Measurements from ENCODE around the gene SUFU.

The SUFU gene

GRCh38 chr10:102652170-102652916 lies 148.6 kb downstream of the SUFU start:
- H3K79me2 ChIP-seq (ENCODE audit: insufficient read depth, low read length), result peaks cover 39% of the 10 kb centered on the region
- H4K20me1 ChIP-seq (ENCODE audit: low read depth, low read length), result no peaks in the 10 kb centered on the region
- no peak overlapping the region for H3K27ac ChIP-seq (ENCODE audit: low read depth, low read length)
- no peaks in the 10 kb centered on the region for H3K36me3 ChIP-seq (ENCODE audit: low read length)
- TF ChIP-seq CTCF (IDR thresholded peaks at IDR 0.05; ENCODE audit: insufficient read depth, low read length, poor library complexity, severe bottlenecking) (no peak), EZH2phosphoT487 (conservative IDR thresholded peaks at IDR 0.05; ENCODE audit: low read length) (no peak)
- H3F3A ChIP-seq (ENCODE audit: insufficient read depth), result no peaks in the 10 kb centered on the region; the same call in 1 of the 2 replicates
- H3K4me2 ChIP-seq (ENCODE audit: low read depth, low read length, poor library complexity, severe bottlenecking), result no peak overlapping the region
- no peak overlapping the region for H2AFZ ChIP-seq (ENCODE audit: low read depth, low read length, severe bottlenecking)
- H3K4me3 ChIP-seq (ENCODE audit: insufficient read depth, low read length, poor library complexity, severe bottlenecking), result no peak overlapping the region
- no peaks in the 10 kb centered on the region for H3K9me3 ChIP-seq (ENCODE audit: insufficient read depth, low read length)
- H3K9ac ChIP-seq (ENCODE audit: low read length), result no peak overlapping the region
- H3K9me2 ChIP-seq (replicated peaks; ENCODE audit: insufficient read depth, low read length), result no peaks in the 10 kb centered on the region
- no peaks in the 10 kb centered on the region for H3K27me3 ChIP-seq (ENCODE audit: low read length)

DNA sequence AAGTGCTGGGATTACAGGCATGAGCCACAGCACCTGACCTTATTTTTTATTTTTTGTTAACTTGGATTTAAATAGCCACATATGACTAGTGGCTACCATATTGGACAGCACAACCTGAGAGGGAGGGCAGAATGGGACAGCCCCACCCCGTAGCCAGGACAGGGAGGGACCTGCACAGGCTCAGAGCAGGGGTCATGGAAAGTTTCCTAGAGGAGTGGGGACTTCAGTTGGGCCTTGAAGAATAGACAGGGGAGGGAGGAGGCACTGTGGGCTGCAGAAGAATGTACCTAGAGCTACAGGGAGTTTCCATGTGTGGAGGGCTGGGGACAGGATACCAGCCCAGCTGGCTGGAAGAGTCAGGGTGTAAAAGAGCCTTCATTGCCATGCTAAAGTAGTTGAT lies 149.3 kb downstream of the SUFU start:
- H3K4me2 ChIP-seq (ENCODE audit: low read depth, low read length, poor library complexity, severe bottlenecking), result no peak overlapping the region
- TF ChIP-seq CTCF (IDR thresholded peaks at IDR 0.05; ENCODE audit: insufficient read depth, low read length, poor library complexity, severe bottlenecking), result no peak
- TF ChIP-seq EZH2phosphoT487 (conservative IDR thresholded peaks at IDR 0.05; ENCODE audit: low read length), result no peak
- no peaks in the 10 kb centered on the region for H3K9me3 ChIP-seq (ENCODE audit: insufficient read depth, low read length)

DNA sequence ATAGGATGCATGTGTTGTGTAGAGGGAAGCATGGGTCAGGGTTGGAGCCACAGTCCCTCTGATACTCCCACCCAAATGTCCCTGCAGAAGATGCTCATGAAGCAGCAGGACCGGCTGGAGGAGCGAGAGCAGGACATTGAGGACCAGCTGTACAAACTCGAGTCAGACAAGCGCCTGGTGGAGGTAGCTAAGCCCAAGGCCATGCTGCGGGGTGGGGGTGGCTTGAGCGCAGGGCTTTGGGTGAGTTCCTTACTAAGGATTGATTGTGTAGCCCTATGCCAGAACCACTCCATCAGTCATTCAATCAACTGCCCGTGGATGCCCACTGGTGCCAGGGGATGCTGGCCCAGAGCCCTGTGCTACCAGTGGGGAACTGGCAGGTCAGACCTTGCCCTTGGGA lies 150.8 kb downstream of the SUFU start:
- Histone ChIP-seq H3K9ac (ENCODE audit: low read length) (no peak overlapping the region), H3K4me2 (ENCODE audit: low read depth, low read length, poor library complexity, severe bottlenecking) (no peak overlapping the region), H3F3A (ENCODE audit: insufficient read depth) (no peaks in the 10 kb centered on the region; the same call in 1 of the 2 replicates), H4K20me1 (ENCODE audit: low read depth, low read length) (no peaks in the 10 kb centered on the region), H3K27ac (ENCODE audit: low read depth, low read length) (no peak overlapping the region), H3K27me3 (ENCODE audit: low read length) (no peaks in the 10 kb centered on the region), H3K9me2 (replicated peaks; ENCODE audit: insufficient read depth, low read length) (no peaks in the 10 kb centered on the region), H3K79me2 (ENCODE audit: insufficient read depth, low read length) (peaks cover 26% of the 10 kb centered on the region), H3K36me3 (ENCODE audit: low read length) (no peaks in the 10 kb centered on the region), H2AFZ (ENCODE audit: low read depth, low read length, severe bottlenecking) (no peak overlapping the region), H3K4me3 (ENCODE audit: insufficient read depth, low read length, poor library complexity, severe bottlenecking) (no peak overlapping the region), H3K9me3 (ENCODE audit: insufficient read depth, low read length) (no peaks in the 10 kb centered on the region)
- no peak for TF ChIP-seq CTCF (IDR thresholded peaks at IDR 0.05; ENCODE audit: insufficient read depth, low read length, poor library complexity, severe bottlenecking)
- TF ChIP-seq EZH2phosphoT487 (conservative IDR thresholded peaks at IDR 0.05; ENCODE audit: low read length), result no peak

More for the DNA sequence above, 149.3 kb downstream of the SUFU start:
- Histone ChIP-seq H3K9ac (ENCODE audit: low read length) (no peak overlapping the region), H3K27me3 (ENCODE audit: low read length) (no peaks in the 10 kb centered on the region), H3K79me2 (ENCODE audit: insufficient read depth, low read length) (peaks cover 33% of the 10 kb centered on the region), H3K4me3 (ENCODE audit: insufficient read depth, low read length, poor library complexity, severe bottlenecking) (no peak overlapping the region), H3K9me2 (replicated peaks; ENCODE audit: insufficient read depth, low read length) (no peaks in the 10 kb centered on the region), H2AFZ (ENCODE audit: low read depth, low read length, severe bottlenecking) (no peak overlapping the region), H3F3A (ENCODE audit: insufficient read depth) (no peaks in the 10 kb centered on the region; the same call in 1 of the 2 replicates), H4K20me1 (ENCODE audit: low read depth, low read length) (no peaks in the 10 kb centered on the region), H3K27ac (ENCODE audit: low read depth, low read length) (no peak overlapping the region), H3K36me3 (ENCODE audit: low read length) (no peaks in the 10 kb centered on the region)

Data from SU-DHL-6 (cell line).